HG03103 (cell line): Measurements from ENCODE around the gene C4orf17.
A peak's percentile ranks its signal among the peaks of the same experiment; 100 is the strongest.
"Not testable (repeated sequence)": the region's sequence is repeated elsewhere in the genome, so short reads cannot be mapped to it uniquely, and the experiment has no call there.

ENCODE experiments used
- ATAC-seq: cut with Tn5 transposase; IDR thresholded peaks from one replicate; pipeline ENCODE4 v1.9.1; 2021; ENCODE audit warnings: low read depth; ENCODE audit not compliant: unreplicated experiment

C4orf17 gene

DNA sequence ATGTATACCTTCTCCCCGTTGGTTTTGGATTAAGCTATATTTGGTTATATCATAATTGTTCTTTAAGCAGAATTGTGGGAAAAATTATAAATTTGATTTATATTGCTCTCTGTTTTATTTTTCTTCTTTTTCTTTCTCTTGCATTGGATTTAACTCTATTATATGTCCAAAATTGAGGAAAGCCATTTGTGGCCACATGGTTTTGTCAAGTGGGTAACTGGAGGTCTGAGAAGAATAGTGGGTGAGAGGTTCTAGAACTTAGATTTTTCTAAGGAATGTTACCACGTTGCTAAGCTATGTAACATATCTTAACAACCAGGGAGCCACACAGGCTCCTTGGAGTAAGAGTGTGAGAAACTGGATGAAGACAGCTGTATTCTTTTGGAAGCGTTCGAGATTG lies at the start of gene C4orf17:
Gene C4orf17, plus strand, starts transcription at position 301 of the 400 bp plus-strand sequence. CDS start 2,061 bp downstream, outside the sequence.
- ATAC-seq = no peak

DNA sequence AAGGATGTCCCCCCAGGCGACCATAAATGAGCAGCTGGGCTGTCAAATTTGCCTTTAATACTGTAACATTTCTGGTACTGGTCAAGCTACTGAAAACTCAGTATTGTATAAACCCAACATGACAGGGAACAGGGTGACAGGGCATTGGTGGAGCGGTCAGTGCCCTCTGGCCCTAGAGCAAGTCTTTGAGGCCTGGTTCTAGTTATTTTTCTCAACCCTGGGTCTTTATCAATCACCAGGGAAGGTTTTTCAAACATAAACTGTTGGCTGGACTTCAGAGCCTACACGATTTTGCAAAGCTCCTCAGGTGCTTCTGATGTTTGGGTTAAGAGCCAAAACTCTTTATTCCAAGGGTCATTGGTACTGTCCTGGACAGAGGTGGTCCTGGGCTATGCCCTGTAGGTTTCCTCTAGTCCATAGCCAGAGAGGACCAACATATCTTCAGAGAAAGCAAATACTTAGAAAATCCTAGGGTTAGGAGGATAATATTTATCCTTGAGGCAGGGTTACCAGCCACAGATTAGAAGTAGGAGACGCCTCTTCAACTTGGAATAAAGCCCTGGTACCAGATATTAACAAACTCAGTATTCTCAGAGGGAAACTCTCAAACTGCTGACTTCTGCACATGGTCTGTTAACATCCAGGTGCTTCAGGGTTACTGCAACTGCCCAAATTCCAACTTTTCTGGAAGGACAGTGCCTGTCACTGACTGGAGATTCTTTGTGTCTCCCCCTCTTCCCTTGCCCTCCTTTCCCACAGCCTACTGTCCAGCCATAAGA lies 49.0 kb upstream of the C4orf17 start:
- no peak for ATAC-seq

DNA sequence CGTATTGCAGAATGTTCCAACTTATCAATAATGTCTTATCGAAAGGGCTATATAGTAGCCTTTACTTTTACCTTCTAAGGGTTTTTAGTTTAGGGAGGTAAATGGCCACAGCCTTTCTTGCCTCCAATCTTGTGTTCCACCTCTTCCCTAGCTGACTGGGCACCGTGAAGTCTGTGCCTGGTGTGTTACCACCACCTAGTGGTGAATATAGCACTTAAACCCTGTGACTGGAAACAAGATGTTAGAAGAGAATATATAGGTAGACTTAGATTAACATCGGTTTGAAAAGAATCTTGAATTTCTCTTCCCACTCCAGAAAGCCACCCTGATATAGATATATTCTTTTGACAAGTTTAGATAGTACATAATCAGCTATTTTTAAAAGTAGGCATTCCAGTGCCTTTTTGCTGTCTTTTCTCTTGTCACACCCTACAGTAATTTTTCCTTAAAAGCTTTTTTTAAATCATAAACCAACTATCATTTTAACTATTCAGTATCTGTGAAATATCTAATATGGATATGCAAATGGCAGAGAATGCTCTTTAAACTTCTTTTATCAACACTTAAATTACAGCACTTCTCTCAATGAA lies 47.9 kb upstream of the C4orf17 start:
- peak; percentile 97 for ATAC-seq

DNA sequence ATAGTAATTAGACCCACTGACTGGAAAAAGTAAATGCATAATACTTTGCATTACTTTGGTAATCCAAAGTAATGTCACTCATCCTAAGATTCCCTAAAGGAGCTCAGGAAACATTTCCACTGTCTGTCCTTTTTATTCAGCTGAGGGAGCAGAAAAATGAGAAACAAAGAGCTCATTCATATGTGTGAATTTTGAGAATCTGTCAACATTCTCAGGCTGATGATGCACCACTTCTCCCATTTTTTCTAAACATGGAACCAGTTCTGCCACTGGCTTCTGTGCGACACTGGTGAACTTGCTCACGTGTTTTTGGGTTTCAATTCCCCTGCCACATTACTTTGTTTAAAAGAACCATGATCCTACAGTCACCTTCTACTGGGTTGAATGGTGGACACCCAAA lies 47.3 kb upstream of the C4orf17 start:
- no peak for ATAC-seq

DNA sequence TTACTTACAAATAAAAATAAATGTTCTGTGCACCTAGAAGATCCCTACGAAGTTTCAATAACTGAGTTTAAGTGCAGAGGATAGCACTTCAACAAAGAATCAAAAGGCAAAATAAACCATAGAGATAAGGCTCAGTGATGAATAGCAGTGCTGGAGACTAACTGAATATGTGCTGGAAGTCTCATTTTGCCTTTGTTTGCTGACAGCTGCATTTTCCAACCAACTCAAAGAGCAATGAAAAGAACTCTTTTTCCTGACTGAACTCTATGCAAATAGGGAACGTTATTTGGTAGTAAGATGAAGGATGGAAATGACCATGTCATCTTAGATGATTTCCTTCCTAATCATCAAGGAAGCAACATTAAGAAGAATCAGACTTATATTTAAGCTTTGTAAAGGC lies 42.9 kb upstream of the C4orf17 start:
- no peak for ATAC-seq

DNA sequence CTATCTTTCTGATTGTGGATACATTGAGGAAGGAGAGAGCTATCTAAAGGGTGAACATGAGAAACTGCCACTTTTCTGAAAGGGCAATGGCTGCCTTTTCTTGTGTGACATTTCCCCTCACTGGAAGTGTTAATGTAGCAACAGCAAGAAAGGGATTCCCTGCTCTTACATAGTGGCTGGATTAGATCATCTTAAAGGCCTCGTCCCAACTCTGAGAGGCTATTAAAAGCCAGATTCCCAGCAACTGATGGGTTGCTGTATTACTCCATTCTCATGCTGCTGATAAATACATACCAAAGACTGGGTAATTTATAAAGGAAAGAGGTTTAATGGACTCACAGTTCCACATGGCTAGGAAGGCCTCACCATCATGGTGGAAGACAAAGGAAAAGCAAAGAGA lies 41.9 kb upstream of the C4orf17 start:
- no peak for ATAC-seq

DNA sequence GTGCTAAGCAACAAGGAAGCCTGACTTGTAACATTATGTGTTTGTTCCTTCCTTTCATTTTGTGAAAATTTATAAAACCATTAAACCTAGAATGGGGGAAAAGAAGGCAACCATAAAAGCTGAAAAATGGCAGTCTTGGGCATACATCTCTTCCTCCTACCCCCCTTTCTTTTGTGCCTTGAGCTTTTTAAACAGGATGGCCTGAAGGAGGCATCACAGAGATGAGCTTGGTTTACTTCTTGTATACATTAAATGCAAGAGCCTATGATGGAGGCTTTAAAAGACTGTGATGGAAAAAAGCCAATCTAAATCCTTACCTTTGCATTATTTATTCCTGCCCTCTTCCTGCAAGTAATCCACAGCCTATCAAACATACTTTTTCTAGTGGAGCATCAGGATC lies 39.5 kb upstream of the C4orf17 start:
- no peak for ATAC-seq

DNA sequence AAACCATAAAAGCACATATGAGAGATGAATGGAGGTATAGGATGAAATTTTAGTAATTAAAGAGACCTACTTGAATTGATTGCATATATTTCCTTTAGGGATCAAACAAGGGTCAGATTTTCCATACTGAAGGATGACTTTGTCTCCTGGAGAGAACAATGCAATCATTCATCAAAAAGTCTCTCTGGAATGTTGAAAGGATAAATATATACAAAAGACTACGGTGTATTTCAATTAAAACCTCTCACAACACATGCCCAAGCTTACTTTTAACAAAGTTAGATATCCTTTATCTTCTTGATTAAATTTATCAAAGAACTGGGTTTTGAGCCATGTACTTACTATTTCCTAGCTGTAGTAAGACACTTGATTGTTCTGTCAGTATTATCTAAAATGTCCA lies 38.9 kb upstream of the C4orf17 start:
- no peak for ATAC-seq

DNA sequence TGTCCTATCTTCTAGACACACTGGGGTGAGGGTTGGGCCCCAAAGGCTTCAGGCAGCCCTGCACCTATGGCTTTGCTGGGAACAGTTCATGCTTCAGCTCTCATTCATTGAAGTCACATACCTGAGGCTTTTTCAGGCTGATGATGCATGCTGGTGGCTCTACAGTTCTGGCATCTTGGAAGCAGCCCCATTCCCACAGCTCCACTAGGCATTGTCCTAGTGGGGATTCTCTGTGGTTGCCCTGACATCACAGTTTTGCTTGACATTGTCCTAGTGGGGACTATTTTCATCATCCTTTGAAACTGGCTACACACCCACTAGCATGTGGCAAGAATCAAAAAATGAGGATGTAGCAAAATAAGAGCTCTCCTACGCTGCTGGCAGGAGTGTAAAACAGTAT lies 37.7 kb upstream of the C4orf17 start:
- no peak for ATAC-seq

DNA sequence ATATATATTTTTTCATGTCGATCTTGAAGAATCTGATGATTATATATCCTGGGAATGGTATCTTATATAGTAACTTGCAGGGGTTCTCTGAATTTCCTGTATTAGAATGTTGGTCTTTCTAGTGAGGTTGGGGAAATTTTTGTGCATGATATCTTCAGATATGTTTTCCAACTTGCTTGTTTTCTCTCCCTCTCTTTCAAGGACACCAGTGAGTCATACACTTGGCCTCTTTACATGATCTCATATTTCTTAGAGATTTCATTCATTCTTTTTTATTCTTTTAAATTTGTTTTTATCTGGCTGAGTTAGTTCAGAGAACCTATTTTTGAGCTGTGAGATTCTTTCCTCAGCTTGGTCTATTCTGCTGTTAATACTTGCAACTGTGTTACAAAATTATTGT lies 27.2 kb upstream of the C4orf17 start:
- ATAC-seq = no peak

DNA sequence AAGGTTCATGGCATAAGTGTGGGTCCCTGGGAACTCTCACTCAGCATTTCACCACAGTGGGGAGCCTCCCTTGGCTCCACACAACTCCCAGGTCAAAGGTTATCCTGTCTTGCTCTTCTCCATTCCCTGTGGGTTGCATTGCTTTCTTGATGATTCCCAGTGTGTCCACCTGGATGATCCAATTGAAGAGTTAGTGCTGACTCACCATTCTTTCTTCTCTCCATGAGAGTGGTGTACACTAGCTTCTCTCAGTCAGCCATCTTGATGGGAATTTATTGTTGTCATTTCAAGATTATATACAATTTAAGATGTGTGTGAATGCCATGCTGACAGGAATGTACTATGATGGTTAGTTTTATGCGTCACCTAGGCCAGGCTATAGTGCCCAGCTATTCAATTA lies 25.6 kb upstream of the C4orf17 start:
- no peak for ATAC-seq

DNA sequence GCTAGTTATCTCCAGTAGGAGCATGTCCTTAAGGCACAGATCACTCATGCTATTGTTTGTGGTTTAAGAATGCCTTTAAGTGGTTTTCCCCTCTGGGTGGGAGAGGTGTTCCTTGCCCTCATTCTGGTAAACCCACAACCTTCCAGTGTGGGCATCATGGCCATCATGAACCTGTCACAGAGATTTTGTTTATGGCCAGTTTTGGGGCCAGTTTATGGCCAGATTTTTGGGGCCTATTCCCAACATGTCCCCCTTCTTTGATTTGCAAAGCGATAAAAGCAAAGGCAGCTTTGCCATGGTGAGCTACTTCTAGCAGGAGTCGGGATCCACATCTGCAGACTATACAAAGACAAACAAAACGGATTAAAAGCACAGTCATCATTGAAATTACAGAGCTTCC lies 24.2 kb upstream of the C4orf17 start:
- ATAC-seq = not testable (repeated sequence)

DNA sequence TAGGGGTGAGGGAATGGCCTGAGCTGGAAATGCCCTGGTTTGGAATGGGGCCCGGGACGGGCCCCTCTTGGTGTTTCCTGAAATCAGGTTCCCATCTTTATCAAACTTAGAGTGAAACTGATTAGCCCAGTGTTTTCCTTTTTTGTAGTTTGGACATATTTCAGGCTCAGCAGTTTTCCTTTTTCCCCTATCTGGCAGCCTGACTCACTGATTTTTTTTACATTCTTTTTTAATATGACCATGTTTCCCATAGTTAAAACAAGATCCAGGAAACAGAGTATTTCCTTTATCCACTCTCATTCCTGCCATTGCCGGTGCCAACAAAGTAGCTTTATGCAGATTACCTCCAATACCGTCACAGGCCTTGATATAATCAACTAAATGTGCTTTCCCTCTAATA lies 20.5 kb upstream of the C4orf17 start:
- ATAC-seq = no peak

DNA sequence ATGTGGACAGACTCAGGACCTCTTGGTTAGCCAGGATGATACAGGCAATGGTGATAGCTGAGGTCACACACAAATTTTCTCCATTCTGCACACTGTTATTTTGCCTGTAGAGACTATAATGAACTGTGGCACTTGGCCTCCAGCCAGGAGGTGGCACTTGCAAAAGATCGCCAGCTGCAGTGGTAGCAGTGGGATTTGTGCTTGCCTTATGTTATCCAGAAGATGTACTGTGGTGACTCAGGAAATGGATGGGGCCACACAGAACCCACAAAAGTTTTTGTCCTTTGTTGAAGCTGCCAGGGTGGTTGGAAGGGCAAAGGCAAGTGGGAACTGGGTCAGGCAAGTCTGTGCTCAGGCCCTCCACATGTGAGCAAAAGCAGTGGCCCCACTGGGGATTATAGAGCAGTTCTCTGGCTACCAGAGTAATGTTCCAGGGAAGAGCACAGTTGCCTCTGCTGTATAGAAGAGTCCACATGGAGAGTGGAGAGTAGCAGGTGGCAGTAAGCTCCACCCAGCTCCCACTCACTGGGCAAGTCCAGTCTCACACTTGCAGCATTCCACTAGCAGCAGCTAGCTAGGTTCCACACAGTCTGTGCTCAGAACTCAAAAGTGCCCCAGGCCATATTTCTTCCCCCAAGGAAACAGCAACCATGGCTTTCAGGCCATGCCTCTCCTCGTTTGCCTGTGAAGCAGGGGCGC lies 5.9 kb upstream of the C4orf17 start:
- no peak for ATAC-seq

DNA sequence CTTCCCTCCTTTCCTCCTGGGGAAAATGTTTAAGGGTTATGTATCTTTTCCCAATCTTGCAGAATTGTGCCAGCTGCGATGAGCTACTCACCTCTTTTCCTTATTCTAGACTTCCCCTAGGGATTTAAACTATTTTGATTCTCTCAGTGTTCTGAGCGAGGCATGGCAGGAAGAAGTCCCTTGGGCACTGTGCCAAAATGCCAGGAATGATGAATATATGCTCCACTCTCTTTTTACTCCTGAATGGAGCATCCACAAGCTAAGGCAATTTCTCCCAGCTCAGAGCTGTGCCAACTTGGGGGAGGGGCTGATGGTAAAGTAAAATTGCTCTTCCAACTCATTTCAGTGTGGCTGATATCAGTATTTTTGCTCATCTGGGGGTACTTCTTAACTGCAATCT lies 4.0 kb upstream of the C4orf17 start:
- no peak for ATAC-seq

DNA sequence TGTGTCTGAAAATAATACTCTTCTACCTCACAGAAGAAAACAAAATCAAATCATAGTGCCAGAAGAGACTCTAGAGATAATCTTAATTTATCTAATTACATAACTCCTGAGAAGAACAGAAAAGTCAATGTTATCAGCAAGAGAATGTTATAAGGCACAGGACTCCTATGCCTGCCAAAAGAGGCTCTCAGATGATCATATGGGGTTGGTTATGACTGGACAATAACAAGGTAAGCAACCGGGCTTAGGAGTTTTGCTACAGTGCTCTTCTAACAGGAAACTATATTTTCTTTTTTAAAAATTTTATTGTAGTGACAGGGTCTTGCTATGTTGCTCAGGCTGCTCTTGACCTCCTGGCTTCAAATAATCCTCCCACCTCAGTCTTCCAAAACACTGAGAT lies 3.5 kb upstream of the C4orf17 start:
- ATAC-seq = no peak

DNA sequence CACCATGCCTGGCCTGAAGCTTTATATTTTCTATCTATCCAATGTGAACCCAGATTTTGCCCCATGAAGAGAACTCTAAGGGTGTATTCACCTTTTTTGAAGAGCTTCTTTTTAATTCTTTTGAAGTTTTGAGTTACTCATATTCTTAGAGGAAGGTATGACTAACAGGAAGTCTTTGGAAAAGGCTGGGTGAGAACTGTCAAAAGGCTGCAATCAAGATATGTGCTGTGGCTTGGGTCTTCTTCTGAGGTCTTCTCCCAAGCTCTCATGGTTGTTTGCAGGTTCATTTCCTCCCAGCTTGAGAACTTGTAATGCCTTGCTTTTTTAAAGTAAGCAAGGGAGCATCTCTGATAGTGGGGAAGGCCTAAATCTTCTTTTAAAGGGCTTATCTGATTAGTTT lies 3.1 kb upstream of the C4orf17 start:
- no peak for ATAC-seq

DNA sequence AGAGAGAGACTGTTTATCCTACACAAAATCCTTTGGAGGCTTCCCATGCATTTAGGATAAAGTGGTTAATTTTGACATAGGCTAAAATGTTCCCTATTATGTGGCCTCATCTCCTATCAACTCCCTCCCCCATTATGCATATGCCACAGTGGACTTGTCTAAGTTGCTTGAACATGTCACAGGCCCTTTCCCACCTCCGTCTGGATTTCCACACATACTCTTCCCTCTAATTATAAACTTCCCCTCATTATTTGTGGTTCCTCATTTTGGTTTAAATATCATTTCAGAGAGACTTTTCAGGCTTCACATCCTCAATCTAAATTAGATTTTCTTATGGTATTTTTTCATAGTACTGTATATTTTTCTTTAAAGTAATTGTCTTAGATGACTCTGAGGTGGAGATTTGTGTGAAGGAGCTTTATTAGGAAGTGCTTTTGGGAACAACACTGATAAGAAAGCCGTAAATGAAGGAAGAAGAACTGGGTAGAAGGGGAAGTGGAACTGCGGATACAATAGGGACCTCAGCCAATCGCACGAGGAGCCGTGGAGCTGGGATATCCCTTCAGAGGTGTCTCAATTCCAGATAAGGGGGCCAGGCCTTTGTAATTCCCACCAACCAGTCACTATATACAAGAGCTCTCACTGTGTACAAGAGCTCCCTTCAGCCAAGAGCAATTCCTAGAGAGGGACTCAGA lies 7.9 kb downstream of the C4orf17 start:
- ATAC-seq = no peak

DNA sequence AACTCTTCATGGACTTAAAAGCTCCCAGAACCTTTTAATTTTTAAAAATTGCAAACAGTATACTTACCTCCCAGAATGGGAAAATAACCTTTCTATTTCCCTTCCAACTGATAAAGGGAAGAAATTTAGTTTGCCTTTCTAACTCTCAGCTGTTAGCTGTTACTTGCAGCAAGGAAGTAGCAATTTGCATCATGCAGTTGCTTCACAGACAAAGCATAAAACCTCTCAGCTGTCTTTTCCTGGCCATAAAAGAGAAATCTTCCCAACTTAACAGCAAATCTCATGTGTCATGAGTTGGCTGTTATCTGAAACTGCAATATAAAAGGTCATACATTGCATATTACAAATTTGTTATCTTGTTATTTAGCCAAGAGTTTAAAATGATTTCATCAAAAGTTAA lies 18.4 kb downstream of the C4orf17 start:
- ATAC-seq = no peak

DNA sequence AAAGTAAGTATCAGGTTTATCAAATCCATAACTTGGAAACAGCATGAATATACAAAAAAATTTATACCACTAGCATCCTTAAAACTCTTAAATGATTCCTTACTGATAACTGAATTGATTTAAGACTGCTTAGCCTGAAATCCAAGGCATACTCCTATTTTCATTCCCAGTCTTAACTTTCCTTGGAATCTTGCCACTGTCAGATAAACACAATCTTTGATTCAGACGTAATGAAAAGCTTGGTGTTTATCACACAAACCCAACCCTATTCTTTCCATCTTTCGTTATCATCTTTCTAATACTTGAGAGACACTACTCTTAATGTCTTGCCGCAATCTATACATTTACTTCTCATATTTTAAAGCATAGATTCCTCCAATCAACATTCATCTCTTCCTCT lies 19.1 kb downstream of the C4orf17 start:
- ATAC-seq = no peak

DNA sequence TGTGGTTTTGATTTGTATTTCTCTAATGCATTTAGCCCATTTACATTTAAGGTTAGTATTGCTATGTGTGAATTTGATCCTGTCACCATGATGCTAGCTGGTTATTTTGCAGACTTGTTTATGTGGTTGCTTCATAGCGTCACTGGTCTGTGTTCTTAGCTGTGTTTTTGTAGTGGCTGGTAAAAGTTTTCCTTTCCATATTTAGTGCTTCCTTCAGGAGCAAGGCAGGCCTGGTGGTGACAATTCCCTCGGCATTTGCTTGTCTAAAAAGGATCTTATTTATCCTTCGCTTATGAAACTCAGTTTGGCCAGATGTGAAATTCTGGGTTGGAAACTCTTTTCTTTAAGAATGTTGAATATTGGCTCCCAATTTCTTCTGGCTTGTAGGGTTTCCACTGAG lies 23.9 kb downstream of the C4orf17 start:
- not testable (repeated sequence) for ATAC-seq
